Measurements from ENCODE around the gene PLCL2. TPM values are rescaled to one million over a fixed set of nuclear protein-coding genes. Genes with fewer than 3 reads are reported as not detected.
"Not testable (repeated sequence)": the region's sequence is repeated elsewhere in the genome, so short reads cannot be mapped to it uniquely, and the experiment has no call there.

Gene PLCL2
- total RNA-seq, 1 donor from 2014 or later, result 2.5 TPM

DNA sequence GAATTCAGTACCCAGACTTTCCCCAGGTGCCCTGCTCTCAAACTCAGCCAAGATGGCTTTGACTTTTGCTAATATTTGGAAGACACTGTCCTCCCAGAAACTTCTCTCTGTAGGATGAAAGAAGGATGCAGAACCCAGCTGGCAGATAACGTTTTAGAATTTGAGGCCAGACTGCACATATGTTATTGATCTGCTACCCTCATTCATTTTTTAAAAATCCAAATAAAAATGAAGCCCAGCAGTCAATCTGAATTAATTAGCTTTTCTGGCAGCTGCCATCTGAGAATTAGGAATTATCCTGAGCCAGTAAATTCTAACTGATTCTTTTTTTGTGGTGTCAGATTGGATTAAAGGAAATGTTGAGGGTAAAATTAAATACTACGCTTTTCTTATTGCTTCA, 236.6 kb downstream of the PLCL2 start:
- DNase-seq (ENCODE audit: low read depth), result no peak
- TF ChIP-seq CTCF (IDR thresholded peaks at IDR 0.05; ENCODE audit: insufficient read depth, low read length, poor library complexity, severe bottlenecking), result no peak
- no peaks in the 10 kb centered on the region for H3K27me3 ChIP-seq (ENCODE audit: control insufficient read depth, insufficient read depth, low read length)
- no peaks in the 10 kb centered on the region for H3K36me3 ChIP-seq (ENCODE audit: control insufficient read depth, insufficient read depth, low read length)
- H3K4me3 ChIP-seq (ENCODE audit: low read depth, low read length), result no peak overlapping the region

DNA sequence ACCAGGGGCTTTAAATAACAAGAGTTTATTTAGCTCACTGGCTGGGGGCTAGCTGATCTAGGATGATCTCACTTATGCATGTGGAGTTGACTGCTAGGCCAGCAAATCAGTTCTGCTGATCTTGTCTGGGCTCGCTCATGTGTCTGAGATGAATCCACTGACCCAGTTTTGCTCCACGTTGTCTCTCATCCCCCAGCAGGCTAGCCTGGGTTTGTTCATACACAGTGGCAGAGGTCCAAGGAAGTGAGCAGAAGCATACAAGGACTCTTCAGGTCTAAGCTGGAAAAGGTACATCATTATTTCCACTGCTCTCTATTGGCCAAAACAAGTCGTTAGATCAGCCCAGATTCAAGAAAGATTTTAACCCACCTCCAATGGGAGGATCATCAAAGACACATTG, 238.0 kb downstream of the PLCL2 start:
- Histone ChIP-seq H3K4me3 (ENCODE audit: low read depth, low read length) (no peak overlapping the region), H3K27me3 (ENCODE audit: control insufficient read depth, insufficient read depth, low read length) (no peaks in the 10 kb centered on the region), H3K36me3 (ENCODE audit: control insufficient read depth, insufficient read depth, low read length) (no peaks in the 10 kb centered on the region)
- TF ChIP-seq CTCF (IDR thresholded peaks at IDR 0.05; ENCODE audit: insufficient read depth, low read length, poor library complexity, severe bottlenecking), result no peak
- no peak for DNase-seq (ENCODE audit: low read depth)

DNA sequence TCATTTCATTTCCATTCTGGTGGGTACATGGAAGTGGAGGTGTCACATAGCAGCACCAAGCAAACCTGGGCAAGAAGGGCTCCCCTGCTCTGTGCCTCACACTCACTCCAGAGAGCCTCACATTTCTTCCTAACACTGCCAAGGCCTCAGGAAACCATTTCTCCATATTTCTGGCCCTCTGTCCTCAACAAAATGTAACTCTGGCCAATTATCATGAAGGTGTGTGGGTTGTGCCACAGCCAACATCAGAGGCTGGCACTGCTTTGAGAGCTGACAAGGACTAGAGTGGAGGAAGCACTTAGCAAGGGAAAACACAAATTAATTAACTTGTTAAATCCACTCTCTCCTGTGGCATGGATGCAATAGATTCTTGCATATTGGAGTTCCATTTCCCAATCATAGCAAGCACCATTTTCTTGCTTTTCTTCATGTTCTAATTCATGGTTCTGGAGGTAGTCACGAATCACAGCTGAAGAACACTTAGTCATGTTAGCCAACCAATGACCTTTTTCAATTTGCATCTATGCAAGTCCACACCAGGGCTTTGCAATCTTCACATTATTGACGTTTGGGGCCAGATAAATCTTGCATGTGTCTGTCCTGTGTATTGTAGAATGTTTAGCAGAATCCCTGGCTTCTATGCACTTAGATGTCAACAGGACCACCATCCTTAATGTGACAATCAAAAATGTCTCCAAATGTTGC, 241.1 kb downstream of the PLCL2 start:
- DNase-seq (ENCODE audit: low read depth), result no peak
- Histone ChIP-seq H3K4me3 (ENCODE audit: low read depth, low read length) (no peak overlapping the region), H3K27me3 (ENCODE audit: control insufficient read depth, insufficient read depth, low read length) (no peaks in the 10 kb centered on the region), H3K36me3 (ENCODE audit: control insufficient read depth, insufficient read depth, low read length) (no peaks in the 10 kb centered on the region)
- TF ChIP-seq CTCF (IDR thresholded peaks at IDR 0.05; ENCODE audit: insufficient read depth, low read length, poor library complexity, severe bottlenecking), result no peak

DNA sequence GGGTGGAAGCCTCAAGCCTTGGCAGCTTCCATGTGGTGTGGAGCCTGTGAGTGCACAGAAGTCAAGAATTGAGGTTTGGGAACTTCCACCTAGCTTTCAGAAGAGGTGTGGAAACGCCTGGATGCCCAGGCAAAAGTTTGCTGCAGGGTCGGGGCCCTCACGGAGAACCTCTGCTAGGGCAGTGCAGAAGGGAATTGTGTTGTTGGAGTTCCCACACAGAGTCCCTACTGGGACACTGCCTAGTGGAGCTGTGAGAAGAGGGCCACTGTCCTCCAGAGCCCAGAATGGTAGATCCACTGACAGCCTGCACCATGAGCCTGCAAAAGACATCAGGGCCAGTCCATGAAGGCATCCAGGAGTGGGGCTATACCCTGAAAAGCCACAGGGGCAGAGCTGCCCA, 243.9 kb downstream of the PLCL2 start:
- not testable (repeated sequence) for DNase-seq (ENCODE audit: low read depth); H3K27me3 ChIP-seq (ENCODE audit: control insufficient read depth, insufficient read depth, low read length); H3K36me3 ChIP-seq (ENCODE audit: control insufficient read depth, insufficient read depth, low read length); H3K4me3 ChIP-seq (ENCODE audit: low read depth, low read length)

DNA sequence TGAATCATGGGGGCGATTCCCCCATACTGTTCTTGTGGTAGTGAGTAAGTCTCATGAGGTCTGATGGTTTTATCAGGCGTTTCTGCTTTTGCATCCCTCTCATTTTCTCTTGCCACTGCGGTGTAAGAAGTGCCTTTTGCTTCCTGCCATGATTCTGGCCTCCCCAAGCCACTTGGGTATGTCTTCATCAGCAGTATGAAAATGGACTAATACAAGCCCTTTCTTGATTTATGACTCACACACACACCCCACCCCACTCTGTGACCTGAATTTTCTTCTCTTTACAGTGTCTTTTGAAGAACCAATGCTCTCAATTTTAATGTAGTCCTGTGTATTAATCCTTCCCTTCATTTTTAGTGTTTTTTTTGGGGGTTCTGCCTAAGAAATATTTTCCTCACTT, 244.8 kb downstream of the PLCL2 start:
- H3K36me3 ChIP-seq (ENCODE audit: control insufficient read depth, insufficient read depth, low read length), result no peaks in the 10 kb centered on the region
- no peak overlapping the region for H3K4me3 ChIP-seq (ENCODE audit: low read depth, low read length)
- DNase-seq (ENCODE audit: low read depth), result no peak
- H3K27me3 ChIP-seq (ENCODE audit: control insufficient read depth, insufficient read depth, low read length), result no peaks in the 10 kb centered on the region
- no peak for TF ChIP-seq CTCF (IDR thresholded peaks at IDR 0.05; ENCODE audit: insufficient read depth, low read length, poor library complexity, severe bottlenecking)

DNA sequence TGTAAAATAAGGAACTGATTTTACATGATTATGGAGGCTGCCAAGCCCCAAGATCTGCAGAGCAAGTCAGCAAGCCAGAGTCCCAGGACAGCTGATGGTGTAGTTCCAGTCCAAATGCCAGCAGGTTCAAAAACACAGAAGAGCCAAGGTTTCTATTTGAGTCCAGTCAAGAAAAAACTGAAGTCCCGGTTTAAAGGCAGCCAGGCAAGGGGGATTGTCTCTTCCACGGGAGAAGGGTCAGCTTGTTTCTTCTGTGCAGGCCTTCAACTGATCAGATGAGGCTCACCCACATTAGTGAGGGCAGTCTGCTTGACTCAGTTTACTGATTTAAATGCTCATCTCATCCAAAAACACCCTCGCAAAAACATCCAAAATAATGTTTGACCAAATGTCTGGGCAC, 246.2 kb downstream of the PLCL2 start:
- DNase-seq (ENCODE audit: low read depth), result no peak

More for the DNA sequence above, 246.2 kb downstream of the PLCL2 start:
- Histone ChIP-seq H3K27me3 (ENCODE audit: control insufficient read depth, insufficient read depth, low read length) (no peaks in the 10 kb centered on the region), H3K4me3 (ENCODE audit: low read depth, low read length) (no peak overlapping the region), H3K36me3 (ENCODE audit: control insufficient read depth, insufficient read depth, low read length) (no peaks in the 10 kb centered on the region)
- TF ChIP-seq CTCF (IDR thresholded peaks at IDR 0.05; ENCODE audit: insufficient read depth, low read length, poor library complexity, severe bottlenecking), result no peak
